Dedifferentiated amniotic fluid mesenchymal stem cell (primary cell): ENCODE measurements around the gene EDNRB.
"Not testable (repeated sequence)": the region's sequence is repeated elsewhere in the genome, so short reads cannot be mapped to it uniquely, and the experiment has no call there.

Experiments used
- DNase-seq: peaks from one replicate; pipeline ENCODE4 v3.0.0-alpha.2; 2016; ENCODE audit errors: extremely low spot score

EDNRB gene

DNA sequence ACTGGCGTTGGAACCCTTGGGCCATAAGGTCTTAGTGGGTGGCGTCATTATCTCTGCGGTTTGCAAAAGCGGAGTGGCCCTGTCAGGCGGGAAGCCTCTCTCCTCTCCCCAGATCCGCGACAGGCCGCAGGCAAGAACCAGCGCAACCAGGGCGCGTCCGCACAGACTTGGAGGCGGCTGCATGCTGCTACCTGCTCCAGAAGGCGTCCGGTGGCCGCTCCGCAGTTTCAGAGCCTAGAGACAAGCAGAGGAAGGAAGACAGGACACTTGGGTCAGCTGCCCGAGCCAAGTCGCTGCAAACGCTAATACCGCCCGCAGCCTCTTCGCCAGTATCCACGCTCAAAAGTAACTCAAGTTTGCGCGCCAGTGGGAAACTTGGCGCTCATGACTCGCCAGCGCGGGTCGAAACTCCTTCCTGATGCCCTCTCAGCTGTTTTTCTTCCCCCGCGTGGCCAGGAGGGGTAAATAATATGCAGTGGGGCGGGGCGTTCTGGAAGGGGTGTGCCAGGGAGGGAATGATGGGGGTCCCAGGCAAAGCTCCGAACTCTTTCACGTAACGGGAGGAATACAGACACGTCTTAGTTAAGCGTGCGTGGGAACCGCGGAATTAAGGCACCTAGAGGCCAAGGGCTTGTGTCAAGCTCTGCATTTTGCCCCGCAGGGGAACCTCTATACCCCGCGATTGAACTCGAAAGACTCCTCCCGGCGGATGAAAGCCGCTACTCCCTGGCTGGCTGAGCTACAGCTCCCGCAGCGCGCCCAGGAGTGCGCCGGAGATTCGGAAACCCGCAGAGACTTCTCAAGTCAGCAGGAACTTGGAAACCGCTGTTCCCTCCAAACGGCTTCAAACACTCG is at the start of gene EDNRB:
Gene EDNRB (minus strand): TSS at position 441 of the 855 bp plus-strand sequence. CDS start 258 bp downstream, at position 183.
- no peak for DNase-seq

DNA sequence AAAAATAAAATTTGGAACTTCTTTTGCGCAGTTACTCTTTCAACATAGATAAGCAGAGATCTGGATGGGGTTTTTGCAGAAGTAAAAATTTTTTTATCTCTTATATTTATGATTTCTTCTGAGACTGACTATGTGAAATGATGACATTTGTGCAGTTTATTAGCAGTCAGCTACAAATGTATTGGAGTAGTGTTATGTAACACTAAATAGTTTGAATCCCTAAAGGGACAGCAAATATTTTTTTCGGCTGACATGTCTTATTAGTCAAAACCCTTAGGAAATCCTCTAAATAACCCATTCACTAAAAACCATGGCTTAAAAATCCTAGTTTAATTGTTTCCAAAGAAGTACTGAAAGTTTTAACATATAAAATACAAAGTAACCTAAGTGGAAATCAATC is 48.0 kb upstream of the EDNRB start:
- no peak for DNase-seq

DNA sequence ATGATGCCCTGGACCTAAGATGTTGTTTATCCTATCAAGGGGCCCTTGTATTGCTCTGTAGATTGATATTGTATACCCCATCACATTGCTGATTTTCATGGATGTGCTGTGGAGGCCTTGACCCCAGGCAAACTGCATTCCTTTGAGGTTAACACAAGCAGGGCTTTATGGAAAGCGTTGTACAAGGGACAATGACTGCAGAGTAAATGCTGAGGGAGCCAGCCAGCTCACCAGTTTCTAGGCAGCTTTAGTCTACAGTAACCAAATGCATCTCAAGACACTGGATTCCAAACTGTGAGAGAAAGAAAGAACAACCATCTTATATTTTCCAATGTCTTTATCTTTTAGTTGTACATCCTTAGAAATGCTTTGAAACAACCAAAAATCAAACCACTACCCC is 34.1 kb upstream of the EDNRB start:
- no peak for DNase-seq

DNA sequence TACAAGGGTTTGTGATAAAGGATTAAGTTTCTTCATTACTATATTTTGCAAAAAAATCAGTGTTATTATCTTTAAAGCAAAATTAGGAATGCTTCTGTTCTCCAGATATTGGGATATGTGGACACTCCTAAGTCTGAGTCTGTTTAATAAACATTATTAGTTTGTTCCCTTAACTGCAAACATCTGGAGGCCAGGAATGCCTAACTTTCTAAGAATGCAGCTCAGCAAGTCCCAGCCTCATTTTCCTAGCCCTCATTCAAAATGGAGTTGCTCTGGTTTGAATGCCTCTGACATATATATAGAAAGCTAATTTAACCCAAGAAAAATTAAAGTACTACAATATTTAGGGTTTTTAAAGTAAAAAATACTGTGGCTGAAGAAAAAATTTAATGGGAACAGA is 33.6 kb upstream of the EDNRB start:
- no peak for DNase-seq

DNA sequence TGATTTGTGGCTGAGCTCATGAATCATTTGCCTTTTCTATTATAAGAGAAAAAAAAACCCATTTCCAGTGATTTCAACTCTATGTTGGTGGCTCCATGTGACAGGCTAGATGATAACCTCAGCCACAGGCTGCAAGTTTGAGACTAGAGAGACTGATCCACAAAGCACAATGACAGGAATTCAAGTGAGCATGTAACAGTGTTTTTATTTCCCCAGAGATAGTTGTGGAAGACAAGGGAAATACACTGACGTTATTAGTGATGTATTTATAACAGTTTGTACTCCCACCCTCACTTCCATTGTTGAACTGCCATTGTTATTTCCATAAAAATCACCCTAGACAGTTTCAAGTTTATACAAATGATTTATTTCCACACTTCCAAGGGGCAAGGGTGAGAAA is 27.9 kb upstream of the EDNRB start:
- DNase-seq: no peak

DNA sequence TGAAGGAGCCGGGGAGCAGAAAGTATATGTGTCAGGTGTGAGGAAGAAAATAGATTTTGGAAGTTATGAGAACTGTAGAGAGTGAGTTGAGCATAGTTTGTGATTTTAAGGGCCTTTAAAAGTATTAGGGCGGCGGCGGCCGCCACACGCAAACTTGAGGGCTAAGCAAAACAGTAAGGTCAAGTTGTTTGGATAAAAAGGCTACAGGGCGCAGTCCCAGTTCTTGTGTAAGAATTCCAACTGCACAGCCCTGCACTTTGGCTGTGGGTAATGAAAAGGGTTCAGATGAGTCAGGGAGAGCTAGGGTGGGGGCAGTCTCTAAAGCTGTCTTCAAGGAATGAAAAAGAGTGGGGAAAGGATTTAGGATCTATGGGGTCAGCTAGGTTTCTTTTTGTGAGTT is 16.4 kb upstream of the EDNRB start:
- not testable (repeated sequence) for DNase-seq

DNA sequence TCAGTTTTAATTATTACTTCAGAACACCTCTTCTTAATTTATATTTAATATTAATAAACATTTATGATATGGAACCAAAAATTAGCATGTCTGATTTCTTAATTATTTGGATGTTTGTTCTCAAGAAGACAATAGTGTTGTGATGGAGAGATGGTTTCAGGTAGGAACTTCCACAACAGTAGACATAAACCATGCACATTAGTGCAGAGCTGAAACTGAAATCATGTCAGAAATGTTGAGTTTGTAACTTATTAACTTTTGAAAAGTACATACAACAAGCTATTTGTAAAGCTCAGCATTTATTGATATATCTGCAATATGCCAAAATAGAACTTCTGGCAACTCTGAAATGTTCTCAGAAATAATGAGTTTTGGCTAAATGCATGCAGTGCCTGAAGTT is 11.8 kb upstream of the EDNRB start:
- DNase-seq: no peak

DNA sequence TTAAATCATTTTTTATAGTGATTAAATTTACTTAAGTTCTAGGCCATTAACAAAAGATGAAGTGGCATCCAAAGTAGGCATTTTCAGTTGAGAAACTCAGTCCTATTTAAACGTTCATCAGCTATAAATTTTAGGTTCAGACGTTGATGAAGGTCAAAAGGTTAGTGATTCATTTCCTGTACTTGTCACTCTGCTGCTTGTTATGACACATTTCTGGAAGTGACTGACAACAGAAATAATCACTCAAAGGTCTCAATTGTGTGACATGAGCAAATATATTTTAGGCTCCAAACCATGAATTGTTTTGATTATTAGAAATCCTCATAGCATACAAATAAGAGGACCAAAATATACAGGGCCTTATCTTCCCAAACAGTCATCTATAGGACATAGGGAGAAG is 10.3 kb upstream of the EDNRB start:
- no peak for DNase-seq

DNA sequence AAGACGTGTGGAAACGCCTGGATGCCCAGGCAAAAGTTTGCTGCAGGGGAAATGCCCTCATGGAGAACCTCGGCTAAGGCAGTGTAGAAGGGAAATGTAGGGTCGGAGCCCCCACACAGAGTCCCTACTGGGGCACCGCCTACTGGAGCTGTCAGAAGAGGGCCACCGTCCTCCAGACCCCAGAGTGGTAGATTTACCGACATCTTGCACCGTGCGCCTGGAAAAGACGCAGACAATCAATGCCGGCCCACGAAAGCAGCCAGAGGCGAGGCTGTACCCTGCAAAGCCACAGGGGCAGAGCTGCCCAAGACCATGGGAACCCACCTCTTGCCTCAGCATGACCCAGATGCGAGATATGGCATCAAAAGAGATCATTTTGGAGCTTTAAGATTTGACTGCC is 7.0 kb upstream of the EDNRB start:
- no peak for DNase-seq

DNA sequence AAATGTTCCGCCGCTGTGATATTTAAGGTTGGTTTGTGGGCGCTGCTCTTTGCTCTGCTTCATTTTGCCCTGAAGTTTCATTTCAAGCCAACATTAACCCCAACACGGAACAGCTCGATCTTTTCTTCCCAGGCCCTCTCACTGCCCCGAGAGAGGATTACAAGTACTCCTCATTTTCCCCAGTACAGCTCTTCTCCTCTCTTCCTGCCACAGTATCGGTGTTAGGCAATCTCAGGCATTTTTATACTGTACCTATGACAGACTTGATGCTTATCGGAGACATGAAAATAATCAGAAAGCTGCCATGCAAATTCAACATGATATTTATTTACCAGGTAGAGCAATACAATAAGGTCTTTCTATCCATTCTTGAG is 1.3 kb upstream of the EDNRB start:
- DNase-seq: no peak

DNA sequence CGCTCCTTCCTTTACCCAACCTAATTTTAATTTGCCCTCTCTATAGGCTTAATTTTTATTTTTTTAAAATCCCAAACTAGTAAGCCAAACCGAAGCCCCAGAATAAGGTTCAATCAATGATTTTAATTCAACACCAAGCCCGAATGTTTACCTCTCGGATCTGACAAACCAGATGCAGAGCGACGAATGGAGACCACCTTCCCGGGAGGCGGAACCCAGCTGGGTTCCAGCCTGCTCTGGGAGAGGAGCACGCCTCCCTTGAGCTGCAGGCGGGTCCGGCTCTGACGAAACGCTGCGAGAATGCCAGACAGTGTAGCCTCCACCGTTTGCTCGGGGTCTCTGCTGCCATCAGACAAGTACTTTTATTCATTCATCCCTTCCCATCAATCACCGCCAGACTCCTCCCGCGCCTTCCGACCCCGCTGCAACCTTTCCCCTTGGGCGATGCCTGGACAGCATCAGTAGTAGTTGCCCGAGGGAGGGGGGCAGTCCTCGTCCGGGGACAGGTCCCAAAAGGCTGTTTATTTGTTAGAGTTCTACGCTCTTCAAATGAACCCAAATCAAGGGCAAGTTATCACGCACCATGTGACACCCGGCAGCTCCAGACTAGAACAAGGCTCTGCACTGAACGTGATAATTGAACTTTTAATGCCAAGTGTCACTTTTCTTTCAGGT is 752 bp upstream of the EDNRB start:
- no peak for DNase-seq

DNA sequence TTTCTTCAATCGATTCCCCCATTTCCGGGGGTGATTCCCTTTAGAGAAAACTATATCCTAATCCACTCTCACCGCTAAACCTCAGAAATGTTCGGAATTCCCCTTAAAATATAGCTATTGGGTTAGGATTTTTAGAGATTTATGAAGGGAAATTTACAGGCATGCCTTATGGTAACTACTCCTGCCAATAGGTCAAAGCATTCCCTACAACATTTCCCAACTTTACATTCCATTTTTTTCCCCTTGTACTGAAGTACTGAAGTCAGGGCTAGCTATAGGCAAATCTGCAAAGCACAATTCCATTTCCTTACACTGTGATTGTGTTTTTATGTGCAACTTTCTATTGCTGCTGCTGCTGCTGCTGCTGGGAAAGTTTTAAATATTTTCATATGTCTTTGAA is 2.1 kb downstream of the EDNRB start:
- DNase-seq: no peak

DNA sequence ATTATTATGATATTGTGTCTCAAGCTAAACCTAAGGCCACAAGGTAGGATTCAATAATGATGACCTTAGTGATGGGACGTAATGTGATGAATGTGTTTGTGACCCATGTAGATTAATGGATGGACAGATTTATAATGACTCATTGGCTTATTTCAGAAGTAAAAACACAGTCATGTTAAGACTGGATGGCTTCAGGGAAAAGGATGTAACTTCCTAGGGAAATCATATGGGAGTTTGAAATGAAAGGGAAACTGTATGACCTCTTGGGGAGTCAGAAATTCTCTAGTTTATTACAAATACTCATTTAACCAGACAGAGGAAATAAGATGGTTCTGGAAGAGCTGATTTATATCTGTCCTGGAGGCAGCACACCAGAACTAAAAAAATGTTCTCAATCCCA is 2.9 kb downstream of the EDNRB start:
- DNase-seq: no peak

DNA sequence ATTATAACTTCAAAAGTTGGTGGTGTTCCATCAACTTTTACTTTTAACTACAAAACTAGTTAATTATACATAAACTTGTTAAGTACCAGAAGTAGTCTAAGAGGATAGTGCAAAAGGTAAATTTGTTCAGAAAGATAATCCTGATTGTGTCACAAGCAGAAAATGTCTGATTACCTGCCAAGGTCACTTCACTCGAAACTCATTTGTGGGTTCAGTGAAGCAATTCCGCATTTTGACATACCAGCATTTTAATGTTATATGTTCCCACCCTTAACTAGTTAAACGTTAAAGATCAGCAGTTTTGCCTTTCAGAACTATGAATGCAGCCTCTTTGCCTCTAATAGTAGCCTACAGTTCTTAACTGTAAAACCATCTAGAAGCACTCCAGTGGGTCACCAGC is 5.6 kb downstream of the EDNRB start:
- DNase-seq: no peak

DNA sequence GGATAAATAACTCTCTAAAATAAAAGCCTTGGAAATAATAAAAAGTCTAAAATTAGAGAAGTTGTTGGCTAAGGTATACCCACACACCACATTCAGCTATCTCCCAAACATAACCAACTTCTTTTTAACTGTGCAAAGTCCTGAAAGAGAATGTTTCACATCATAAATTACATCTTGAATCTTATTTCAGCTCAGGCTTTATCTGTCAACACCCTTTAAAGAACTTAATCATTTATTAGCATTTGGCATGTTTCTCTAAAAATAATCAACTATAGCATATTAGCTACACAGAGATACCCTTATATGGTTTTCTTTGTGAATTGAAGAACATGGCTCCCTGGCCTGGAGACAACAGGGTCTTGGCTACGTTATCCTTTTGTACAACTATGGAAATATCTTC is 6.9 kb downstream of the EDNRB start:
- no peak for DNase-seq

DNA sequence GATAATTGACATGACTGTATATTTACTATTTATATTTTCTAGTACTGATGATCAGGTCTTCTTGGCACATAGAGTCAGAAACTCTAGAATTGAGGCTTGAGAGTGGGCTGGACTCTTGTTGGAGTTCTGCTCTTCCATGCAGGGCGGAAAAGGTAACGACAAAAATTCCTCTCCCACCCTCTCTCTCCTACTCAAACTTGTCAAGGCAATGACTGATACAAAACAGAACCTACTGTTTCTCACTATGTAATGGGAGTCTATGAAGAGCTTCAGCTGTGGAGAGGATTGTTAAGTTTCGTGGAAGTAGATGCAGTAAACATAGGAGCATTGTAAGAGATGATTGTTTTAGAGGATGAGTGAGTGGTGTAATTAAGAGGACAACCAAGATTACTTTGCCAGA is 8.8 kb downstream of the EDNRB start:
- DNase-seq: no peak

DNA sequence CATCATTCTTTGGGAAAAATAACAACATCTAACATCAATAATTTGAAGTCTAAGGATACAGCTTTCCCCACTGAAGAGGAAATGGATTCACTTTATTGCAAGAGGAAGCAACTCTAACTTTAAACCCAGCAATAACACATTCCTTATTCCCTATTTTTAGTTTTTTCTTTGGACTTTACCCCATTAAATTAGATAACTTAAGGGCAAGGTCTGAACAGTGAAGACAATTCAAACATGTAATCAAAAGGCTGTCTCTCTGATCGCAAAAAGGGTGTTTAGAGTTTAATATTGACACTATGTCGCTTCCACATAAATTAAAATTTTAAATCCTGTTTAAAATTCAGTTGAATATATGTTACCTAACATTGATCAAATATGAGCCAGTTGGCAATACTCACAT is 10.1 kb downstream of the EDNRB start:
- DNase-seq: no peak

DNA sequence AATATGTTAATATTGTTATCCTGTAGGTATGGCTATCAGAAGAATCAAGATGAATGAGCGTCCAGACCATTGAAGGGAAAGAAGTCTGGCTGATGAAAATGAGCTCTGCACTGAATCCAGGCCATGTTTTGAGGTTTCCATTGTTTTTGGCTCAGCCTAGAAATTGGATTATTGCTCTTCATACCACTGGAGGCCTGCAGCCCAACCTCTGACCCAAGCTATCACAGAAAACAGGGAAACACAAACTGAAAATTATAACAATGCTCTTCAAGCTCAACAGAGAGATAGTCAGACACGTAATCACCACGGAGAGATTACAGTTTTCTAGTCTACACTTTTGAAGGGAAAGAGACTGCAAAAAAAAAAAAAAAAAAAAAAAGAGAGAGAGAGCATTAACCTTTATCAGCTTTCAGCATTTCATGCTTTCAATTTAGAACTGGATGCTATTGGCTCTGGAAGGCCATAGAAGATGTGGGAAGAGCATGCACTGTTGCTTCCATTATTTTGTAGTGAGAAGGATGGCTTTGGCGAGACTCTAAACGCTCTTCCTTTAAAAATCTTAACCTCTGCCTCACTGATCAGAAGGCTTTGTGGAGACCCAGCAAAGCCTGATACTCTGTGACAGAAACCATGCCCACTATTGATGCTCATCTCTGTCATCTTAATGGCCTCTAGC is 10.8 kb downstream of the EDNRB start:
- DNase-seq: no peak

DNA sequence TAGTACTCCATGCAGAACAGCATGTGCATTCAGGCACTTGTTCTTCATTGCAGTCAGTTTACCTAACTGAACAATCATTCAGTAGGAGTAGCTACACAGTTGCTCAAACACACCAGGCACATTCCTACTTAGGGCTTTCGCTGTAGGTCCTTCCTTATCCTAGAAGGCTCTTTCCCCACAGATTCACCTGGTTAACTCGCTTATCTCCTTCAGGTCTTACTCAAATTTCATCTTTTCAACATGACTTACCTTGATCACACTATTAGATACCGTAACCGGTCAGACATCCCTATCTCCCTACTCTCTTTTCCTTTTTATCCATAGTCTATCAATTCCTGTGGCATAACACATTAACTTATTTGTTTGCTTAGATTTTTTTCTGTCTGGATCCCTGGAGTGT is 14.6 kb downstream of the EDNRB start:
- DNase-seq: no peak

DNA sequence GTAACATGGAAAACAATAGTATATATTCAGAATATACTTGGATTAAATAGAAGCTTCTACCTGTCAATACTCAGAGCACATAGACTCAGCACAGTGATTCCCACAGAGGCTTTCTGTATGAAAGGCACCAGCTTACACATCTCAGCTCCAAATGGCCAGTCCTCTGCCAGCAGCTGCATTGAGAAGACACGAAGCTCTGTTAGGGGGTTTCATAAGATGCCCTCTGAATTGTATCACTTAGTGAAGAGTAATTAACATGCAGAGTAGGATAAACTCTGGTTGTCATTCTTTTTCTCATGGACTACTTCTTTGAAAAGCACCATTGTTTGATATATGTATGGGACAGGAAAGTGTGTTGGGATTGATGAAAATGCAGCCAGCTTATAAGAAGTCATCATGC is 15.2 kb downstream of the EDNRB start:
- no peak for DNase-seq

DNA sequence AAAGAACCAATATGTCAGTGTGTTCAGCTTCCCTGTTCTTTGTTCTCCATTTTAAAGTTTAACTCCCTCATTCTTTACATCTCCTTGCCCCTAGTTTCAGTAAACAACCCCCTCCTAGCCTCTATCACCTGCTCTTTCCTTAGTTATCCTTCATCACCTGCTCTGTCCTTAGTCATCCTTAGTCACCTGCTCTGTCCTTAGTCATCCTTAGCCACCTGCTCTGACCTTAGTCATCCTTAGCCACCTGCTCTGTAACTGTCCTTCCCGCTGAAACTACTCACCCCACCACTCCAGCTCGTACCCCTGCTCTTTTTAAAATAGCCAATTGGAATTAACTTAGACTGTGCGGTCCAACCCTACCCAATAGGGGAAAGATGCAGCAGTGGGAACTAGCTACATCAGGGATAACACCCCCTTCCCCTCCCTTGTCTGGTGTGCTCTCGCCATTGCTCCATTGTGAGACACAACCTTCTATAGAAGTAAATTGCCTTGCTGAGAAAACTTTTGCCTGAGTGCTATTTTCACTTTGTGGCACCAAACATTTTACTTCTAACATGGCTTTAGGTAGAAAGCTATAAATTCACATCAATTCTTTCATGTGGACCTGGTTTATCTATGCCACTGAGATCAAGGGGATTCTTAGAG is 16.2 kb downstream of the EDNRB start:
- no peak for DNase-seq

DNA sequence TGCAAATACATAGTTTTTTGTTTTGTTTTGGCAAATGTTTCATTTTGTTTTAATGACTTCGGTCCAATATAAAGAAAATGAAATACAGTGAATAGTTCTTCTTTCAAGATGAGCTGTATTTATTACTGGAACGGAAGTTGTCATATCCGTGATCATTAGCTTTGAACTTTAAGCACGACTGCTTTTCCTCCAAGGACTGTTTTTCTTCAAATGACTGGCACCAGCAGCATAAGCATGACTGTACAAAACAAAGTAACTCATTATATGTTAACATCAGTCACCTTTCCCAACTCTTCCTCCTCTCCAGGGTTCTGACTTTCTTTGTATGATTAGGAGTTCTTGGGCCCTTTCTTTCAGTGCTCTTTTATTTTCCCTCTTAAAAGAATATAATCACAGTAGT is 20.5 kb downstream of the EDNRB start:
- DNase-seq: no peak

DNA sequence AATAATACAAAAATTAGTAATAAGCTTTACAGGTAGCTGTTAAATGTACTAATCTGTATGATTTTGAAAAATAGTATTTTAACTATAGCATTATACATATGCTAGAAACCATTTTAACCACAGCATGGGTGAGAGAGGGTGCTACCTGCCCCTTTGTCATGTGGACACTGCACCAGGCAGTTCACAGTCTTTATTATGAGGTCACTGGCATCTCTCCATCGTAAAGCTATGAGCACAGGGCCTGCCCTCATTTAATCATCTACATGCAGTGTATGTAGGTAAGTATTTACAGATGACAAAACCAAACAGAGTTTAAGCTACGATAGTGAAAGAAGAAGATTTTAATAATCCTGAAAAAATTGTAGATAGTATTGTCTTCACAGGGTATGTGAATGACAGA is 21.7 kb downstream of the EDNRB start:
- DNase-seq: no peak
